Activated naive CD4-positive, alpha-beta T cell treated with anti-CD3 and anti-CD28 coated beads, Interleukin-2, amount 50 U/mL, for 16 hours (primary cell): ENCODE measurements around the gene ATP2C1.
"Not testable (repeated sequence)": the region's sequence is repeated elsewhere in the genome, so short reads cannot be mapped to it uniquely, and the experiment has no call there.

Source experiments
- DNase-seq: peaks from one replicate; pipeline ENCODE4 v3.0.0-alpha.2; 2020

The ATP2C1 gene

DNA sequence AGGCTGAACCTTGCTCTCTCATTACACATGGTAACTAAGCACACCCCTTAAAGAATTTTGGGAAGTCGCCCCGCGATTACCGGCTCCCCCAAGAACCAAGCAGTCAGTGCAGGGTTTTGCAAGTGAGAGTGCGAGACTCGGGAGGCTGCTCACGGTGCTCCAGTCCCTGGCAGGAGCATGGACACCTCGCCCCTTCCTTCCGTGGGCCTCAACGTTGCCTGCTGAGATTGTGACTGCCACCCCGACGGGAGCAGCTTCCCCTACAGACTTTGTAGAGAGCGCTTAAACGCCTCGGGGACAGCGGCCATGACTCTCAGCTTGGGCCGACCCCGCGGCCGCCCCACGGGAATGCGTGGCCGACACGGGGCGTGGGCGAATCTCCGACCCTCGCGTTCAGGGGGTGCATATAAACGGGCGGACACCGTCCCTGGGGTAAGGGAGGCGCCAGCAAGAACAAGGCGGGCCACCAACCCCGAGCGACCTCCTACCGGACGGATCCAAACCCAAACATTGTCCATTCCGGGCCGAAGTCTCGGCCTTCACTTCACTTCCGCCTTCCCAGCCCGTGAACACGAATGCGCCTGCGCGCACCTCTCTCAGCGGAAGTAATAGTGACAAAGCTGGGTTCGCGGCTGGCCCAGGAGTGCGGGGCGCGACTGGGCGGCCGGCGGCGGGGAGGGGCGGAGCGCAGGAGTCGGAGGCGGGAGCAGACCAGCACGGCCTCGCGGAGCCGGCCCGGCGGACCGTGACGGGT lies at the start of gene ATP2C1:
Gene ATP2C1 (plus strand): TSS at position 709 of the 754 bp plus-strand sequence. CDS start 686 bp downstream, outside the sequence.
- DNase-seq, result peak; percentile 89

GRCh38 chr3:130844462-130844861 lies 49.4 kb upstream of the ATP2C1 start:
- no peak for DNase-seq

DNA sequence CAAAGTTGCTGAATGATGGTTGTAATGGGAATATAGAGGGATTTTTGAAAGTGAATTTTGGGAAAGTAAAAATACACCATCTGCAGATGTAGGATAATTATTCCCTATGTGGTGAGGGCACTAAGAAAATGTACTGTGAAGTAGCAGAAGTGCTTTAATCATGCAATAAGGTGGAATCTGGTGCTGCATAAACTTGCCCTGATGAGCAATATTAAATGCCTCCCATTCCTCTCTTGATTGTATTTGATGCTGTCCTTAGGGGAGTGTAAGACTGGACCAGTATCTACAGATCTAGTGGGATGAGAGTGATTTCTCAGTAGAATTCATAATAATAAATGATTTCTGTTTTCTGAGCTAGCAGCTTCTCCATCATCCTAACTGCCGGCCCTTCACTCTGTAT lies 47.7 kb upstream of the ATP2C1 start:
- DNase-seq, result no peak

DNA sequence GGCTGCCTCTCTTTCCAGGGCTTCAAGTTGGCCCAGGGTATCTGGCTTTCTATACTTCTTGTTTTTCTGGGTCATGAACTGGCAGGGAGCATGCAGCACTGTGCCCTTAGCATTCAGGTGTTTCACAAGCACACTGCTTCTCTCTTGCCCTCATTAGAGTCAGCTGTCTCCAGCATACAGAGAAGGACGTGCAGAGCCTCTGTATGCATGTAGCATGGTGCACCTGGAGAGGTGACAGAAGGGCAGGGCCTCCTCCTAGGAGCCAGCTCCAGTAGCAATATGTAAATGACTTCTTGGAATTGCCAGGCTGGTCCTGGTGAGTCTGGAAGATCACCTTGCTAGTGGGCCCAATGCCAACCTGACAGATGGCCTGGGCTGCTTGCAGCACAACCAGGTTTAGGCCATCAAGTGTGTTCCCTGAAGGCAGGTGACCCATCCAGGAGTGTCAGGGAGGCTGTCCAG lies 44.8 kb upstream of the ATP2C1 start:
- no peak for DNase-seq

GRCh38 chr3:130850044-130850797 lies 43.7 kb upstream of the ATP2C1 start:
- DNase-seq, result peak; percentile 52

DNA sequence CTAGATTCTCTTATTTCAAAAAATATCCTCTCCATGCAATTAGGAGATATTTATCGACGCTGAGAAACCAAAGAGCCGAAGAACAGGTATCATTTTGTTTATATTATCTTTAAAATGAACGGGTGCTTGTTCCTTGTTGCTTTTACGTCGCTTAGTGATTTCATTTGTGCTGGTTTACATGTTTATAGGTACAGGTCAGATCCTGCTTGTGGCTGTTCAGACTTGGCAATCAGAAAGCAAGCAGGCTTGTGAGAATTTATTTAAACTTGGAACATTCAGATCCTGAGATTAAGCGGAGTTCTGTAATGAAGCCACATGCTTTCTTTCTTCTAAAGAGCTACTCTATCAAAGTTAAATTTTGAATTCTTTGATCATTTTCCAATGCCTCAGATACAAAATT lies 43.0 kb upstream of the ATP2C1 start:
- no peak for DNase-seq

- no peak for DNase-seq
Measured at GRCh38 chr3:130851277-130851676, 42.6 kb upstream of the ATP2C1 start.

GRCh38 chr3:130853581-130853980 lies 40.3 kb upstream of the ATP2C1 start:
- no peak for DNase-seq

DNA sequence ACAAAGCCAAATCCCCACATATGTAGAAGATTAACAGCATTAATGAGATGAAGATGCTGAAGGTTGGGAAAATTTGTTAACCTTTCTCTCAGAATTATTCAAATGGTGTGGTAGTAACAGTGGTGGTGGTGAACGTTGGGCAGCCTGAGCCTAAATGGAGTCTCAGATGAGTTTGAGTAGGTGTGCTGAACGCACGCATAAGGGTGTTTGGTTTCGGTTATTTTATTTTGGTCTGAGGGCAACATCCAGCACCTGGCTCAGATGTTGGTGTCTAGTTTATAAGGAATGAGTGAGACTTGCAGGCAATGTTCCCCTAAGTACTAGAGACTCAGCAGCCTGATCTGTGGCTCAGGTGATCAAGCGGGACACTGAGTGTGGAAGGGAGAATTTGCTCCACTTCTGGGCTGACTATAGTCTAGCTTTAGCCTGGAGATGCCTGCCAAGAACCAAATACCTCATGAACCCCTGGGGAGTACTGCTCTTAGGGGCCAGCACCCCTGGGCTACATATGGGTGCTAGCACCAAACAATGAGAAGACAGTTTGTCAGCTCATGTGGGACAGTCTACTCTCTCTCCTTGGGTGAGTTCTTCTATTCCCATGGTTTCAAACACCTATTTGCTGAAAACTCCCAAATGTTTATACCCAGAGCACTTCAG lies 39.5 kb upstream of the ATP2C1 start:
- no peak for DNase-seq

GRCh38 chr3:130857336-130858026 lies 36.4 kb upstream of the ATP2C1 start:
- DNase-seq, result no peak

GRCh38 chr3:130862130-130862529 lies 31.8 kb upstream of the ATP2C1 start:
- not testable (repeated sequence) for DNase-seq

- no peak for DNase-seq
Measured at GRCh38 chr3:130865489-130865888, 28.4 kb upstream of the ATP2C1 start.

- DNase-seq, result no peak
Measured at GRCh38 chr3:130866327-130866726, 27.6 kb upstream of the ATP2C1 start.

- DNase-seq, result no peak
Measured at GRCh38 chr3:130870423-130870822, 23.5 kb upstream of the ATP2C1 start.

- no peak for DNase-seq
Measured at GRCh38 chr3:130876594-130876993, 17.3 kb upstream of the ATP2C1 start.

DNA sequence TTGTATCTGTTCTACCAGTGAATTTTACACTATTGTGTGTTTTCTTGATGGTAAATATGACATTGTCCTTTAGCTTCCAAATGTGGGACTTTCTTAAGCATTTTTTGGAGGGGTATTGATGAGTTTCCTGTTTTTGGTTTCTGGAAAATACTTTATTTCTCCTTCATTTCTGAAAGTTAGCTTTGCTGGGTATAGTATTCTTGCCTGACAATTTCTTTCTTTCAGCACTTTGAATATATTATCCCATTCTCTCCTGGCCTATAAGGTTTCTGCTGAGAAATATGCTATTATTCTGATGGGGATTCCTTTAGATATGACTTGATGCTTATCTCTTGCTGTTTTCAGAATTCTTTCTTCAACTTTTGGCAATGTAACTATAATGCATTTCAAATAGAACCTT lies 15.4 kb upstream of the ATP2C1 start:
- no peak for DNase-seq

DNA sequence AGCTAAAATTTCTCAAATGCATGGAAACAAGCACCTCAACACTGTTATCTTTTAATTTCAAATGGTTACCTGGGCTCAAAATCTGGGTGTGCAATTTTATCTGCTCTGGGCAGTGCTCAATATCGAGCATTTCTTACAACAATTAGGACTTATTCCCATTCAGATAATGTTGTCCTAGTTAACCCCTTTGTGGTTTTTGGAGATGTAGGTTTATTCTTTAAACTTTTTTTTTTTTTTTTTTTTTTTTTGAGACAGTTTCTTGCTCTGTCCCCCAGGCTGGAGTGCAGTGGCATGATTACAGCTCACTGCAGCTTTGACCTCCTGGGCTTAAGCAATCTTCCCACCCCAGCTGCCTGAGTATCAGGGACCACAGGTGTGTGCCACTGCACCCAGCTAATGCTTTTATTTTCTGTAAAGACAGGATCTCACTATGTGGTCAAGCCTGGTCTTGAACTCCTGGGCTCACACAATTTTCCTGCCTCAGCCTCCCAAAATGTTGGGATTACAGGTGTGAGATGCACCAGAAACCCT lies 4.4 kb upstream of the ATP2C1 start:
- no peak for DNase-seq

GRCh38 chr3:130892759-130893375 lies 1.0 kb upstream of the ATP2C1 start:
- peak; percentile 66 for DNase-seq

GRCh38 chr3:130894130-130894985 lies 474 bp downstream of the ATP2C1 start:
- peak; percentile 35 for DNase-seq

GRCh38 chr3:130894986-130895280 lies 1.0 kb downstream of the ATP2C1 start:
- no peak for DNase-seq

- no peak for DNase-seq
Measured at GRCh38 chr3:130895690-130896488, 2.0 kb downstream of the ATP2C1 start.
